G401.6 (cell line): ENCODE data around the gene GRIN1.
"Not testable (repeated sequence)": the region's sequence is repeated elsewhere in the genome, so short reads cannot be mapped to it uniquely, and the experiment has no call there.

Experiments
- FAIRE-seq: peaks from 2 replicates; lab custom pipeline; 2012; peaks lifted over from hg19 to GRCh38; lab: Jason Lieb, UNC

The GRIN1 gene

GRCh38 chr9:137111788-137112563 lies 27.0 kb upstream of the GRIN1 start:
- FAIRE-seq, result no peak

GRCh38 chr9:137112564-137113384 lies 26.2 kb upstream of the GRIN1 start:
- no peak for FAIRE-seq

- no peak for FAIRE-seq
Observed at GRCh38 chr9:137113385-137114159, 25.4 kb upstream of the GRIN1 start.

GRCh38 chr9:137114220-137114612 lies 24.7 kb upstream of the GRIN1 start:
- no peak for FAIRE-seq

- no peak for FAIRE-seq
Observed at GRCh38 chr9:137114613-137115393, 24.2 kb upstream of the GRIN1 start, which contains the start of gene DPP7. Gene DPP7, minus strand, starts transcription at chr9:137114733. Its CDS starts 20 bp downstream, at chr9:137114713.

GRCh38 chr9:137115394-137116026 lies 23.4 kb upstream of the GRIN1 start:
- no peak for FAIRE-seq

GRCh38 chr9:137116027-137116507 lies 22.9 kb upstream of the GRIN1 start:
- no peak for FAIRE-seq

- FAIRE-seq, result no peak
Observed at GRCh38 chr9:137116728-137117127, 22.2 kb upstream of the GRIN1 start.

GRCh38 chr9:137117269-137117731 lies 21.7 kb upstream of the GRIN1 start:
- FAIRE-seq, result no peak

- not testable (repeated sequence) for FAIRE-seq
Observed at GRCh38 chr9:137118092-137118603, 20.8 kb upstream of the GRIN1 start.

- FAIRE-seq, result not testable (repeated sequence)
Observed at GRCh38 chr9:137121927-137122795, 16.8 kb upstream of the GRIN1 start.

- not testable (repeated sequence) for FAIRE-seq
Observed at GRCh38 chr9:137122796-137123467, 16.0 kb upstream of the GRIN1 start.

GRCh38 chr9:137123468-137123837 lies 15.5 kb upstream of the GRIN1 start:
- no peak for FAIRE-seq

- not testable (repeated sequence) for FAIRE-seq
Observed at GRCh38 chr9:137123952-137124462, 14.9 kb upstream of the GRIN1 start.

GRCh38 chr9:137126786-137127185 lies 12.2 kb upstream of the GRIN1 start:
- no peak for FAIRE-seq

GRCh38 chr9:137127301-137128157 lies 11.4 kb upstream of the GRIN1 start:
- FAIRE-seq, result no peak

GRCh38 chr9:137128158-137128861 lies 10.6 kb upstream of the GRIN1 start:
- no peak for FAIRE-seq
